VCaP (cell line): Measurements from ENCODE around the gene TCTN3.
"Not testable (repeated sequence)": the region's sequence is repeated elsewhere in the genome, so short reads cannot be mapped to it uniquely, and the experiment has no call there.

Source experiments
- H3K27ac ChIP-seq: fragments of 450-650 bp; 2 replicates; pipeline ENCODE4 v1.5.1; 2017
- CTCF ChIP-seq: fragments of 450-650 bp; conservative IDR thresholded peaks from 2 replicates; pipeline ENCODE4 v1.5.1; 2017; ENCODE audit warnings: mild to moderate bottlenecking, moderate library complexity

TCTN3 gene

GRCh38 chr10:95693668-95694534 is at the start of gene TCTN3:
TCTN3 (minus strand) TSS chr10:95693927; CDS start chr10:95693899, 28 bp downstream.
- peak; percentile 99 for TF ChIP-seq CTCF
- peak within 1 kb of the TSS; percentile 71 for H3K27ac ChIP-seq

DNA sequence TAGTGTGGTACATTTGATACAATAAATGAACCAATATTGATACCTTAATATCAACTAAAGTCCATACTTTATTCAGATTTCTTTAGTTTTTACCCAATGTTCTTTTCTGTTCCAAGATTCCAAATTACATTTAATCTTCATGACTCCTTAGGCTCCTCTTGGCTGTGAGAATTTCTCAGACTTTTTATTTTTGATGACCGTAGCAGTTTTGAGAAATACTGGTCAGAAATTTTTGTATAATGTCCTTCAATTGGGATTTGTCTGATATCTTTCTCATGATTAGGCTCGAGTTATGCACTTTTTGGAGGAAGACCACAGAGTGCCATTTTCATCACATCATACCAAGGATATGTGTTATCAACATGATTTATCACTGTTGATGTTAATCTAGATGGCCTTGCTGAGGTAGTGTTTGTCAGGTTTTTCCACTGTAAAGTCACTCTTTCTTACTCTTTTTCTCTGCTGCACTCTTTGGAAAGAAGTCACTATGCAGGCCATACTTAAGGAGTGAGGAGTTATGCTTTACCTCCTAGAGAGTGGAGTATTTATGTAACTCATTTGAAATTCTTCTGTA is 49.3 kb upstream of the TCTN3 start:
- H3K27ac ChIP-seq, result peak overlapping the region; percentile 49
- no peak for TF ChIP-seq CTCF

GRCh38 chr10:95742485-95742884 is 48.8 kb upstream of the TCTN3 start:
- H3K27ac ChIP-seq, result peak overlapping the region; percentile 49

GRCh38 chr10:95741807-95742467 is 48.2 kb upstream of the TCTN3 start:
- TF ChIP-seq CTCF, result no peak
- peak overlapping the region; percentile 49 for H3K27ac ChIP-seq

More at GRCh38 chr10:95742485-95742884, 48.8 kb upstream of the TCTN3 start:
- TF ChIP-seq CTCF, result no peak

DNA sequence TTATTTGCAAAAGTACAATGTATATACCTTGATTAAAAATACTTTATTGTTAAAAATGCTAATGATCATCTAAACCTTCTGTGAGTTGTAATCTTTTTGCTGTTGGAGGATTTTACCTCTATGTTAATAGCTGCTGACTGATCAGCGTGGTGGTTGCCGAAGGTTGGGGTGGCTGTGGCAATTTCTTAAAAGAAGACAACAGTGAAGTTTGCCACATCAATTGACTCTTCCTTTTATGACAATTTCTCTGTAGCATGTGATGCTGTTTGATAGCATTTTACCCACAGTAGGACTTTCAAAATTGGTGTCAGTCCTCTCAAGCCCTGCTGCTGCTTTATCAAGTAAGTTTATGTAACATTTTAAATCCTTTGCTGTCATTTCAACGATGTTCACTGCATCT is 45.3 kb upstream of the TCTN3 start:
- no peak overlapping the region for H3K27ac ChIP-seq
- no peak for TF ChIP-seq CTCF

- H3K27ac ChIP-seq, result not testable (repeated sequence)
Measured at GRCh38 chr10:95732907-95733306, 39.2 kb upstream of the TCTN3 start.

GRCh38 chr10:95730233-95730632 is 36.5 kb upstream of the TCTN3 start:
- TF ChIP-seq CTCF, result no peak
- H3K27ac ChIP-seq, result no peak overlapping the region
